Amygdala (tissue), 56 donors: ENCODE measurements around the gene CELA3A.
A peak's percentile ranks its signal among the peaks of the same experiment; 100 is the strongest.
"Not testable (repeated sequence)": the region's sequence is repeated elsewhere in the genome, so short reads cannot be mapped to it uniquely, and the experiment has no call there.

Experiments
- DNase-seq, 56 donors: peaks; one replicate each; lab custom pipeline; 2025; lab: John Stamatoyannopoulos, UW

The CELA3A gene

DNA sequence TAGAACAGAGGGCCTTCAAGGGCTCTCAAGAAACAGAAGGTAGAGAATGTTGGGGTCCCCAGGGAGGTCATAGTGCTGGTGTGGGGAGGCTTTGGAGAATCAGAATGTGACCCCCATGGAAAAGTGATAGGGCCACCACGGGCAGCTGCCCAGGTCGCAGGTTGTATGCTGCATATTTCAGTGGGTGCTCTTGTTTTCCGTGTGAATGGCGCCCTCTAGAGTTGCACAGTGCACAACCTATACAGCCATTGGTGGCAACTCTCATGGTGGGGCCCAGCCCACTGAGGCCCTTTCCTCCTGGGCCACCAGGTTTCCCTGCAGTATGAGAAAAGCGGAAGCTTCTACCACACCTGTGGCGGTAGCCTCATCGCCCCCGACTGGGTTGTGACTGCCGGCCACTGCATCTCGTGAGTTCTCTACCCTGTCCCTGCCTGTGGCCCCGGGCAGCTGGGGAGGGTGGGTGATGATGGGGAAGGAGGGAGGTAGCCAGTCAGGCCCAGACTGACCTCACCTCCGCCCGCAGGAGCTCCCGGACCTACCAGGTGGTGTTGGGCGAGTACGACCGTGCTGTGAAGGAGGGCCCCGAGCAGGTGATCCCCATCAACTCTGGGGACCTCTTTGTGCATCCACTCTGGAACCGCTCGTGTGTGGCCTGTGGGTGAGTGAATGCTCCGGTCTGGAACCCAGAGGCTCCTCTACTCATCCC is 20.8 kb upstream of the CELA3A start:
- not testable (repeated sequence) for DNase-seq

DNA sequence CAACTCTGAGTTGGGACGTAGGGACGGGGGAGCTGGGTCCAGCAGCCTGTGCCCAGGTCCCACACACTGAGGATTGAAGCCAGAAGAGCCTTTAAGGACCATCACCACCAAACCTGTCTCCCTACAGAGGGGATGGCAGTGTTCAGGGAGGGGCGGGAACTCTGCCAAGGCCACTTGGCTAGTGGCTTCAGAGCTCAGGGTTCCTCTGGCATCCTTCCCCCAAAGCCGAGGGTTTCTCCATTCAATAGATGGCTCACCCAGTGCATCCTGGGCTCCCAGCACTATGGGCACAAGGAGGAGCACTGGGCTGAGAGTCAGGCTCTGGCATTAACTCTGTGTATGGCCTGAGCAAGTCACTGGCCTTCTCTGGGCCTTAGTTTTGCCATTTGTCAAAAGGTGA is 20.2 kb upstream of the CELA3A start:
- DNase-seq = not testable (repeated sequence)

DNA sequence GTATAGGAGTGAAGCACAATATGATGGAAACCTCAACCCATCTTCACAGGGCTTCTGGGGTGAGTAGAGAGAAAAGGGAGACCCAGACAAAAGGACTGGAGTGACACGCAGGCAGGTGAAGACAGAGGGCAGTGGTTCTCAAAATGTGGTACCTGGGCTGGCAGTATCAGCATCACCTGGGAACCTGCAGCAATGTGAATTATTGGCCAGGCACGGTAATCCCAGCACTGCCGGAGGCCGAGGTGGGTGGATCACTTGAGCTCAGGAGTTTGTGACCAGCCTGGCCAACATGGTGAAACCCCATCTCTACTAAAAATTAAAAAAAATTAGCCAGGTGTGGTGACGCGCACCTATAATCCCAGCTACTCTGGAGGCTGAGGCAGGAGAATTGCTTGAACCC is 19.3 kb upstream of the CELA3A start:
- DNase-seq = not testable (repeated sequence)

DNA sequence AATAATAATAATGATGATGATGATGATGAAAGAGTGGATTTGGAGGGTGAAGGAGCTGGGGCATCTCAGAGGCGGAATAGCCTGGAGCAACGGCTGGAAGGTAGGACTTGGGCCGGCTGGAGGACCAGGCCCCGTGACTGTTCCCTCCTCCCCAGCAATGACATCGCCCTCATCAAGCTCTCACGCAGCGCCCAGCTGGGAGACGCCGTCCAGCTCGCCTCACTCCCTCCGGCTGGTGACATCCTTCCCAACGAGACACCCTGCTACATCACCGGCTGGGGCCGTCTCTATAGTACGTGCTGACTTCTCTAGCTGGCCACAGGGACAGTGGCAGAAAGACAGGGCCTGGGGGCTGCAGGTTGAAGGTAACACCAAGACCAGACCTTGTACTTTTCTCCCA is 17.9 kb upstream of the CELA3A start:
- DNase-seq = not testable (repeated sequence)

DNA sequence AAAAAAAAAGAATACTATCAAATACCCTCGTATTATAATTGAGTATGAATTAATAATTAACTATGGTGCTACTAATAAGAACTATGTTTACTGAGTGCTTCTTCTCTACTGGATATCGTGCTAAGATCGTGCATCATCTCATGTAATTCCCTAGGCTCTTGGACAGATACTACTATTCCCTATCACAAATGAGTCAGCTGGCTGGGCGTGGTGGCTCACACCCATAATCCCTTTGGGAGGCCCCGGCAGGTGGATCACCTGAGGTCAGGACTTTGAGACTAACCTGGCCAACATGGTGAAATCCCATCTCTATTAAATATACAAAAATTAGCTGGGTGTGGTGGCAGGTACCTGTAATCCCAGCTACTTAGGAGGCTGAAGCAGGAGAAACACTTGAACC is 15.6 kb upstream of the CELA3A start:
- DNase-seq = not testable (repeated sequence)

DNA sequence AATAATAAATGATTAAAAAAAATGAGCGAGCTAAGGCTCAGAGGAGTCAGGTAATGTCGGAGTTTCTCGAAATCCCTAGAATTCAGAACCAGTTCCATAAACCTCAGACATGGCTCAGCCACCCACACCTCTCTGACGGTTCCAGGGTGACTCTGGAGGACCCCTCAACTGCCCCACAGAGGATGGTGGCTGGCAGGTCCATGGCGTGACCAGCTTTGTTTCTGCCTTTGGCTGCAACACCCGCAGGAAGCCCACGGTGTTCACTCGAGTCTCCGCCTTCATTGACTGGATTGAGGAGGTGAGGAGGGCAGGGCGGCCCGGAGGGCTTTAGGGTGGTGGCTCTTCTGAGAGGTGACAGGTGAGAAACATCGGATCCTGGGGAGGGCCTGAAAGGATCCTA is 15.1 kb upstream of the CELA3A start:
- DNase-seq = not testable (repeated sequence)

DNA sequence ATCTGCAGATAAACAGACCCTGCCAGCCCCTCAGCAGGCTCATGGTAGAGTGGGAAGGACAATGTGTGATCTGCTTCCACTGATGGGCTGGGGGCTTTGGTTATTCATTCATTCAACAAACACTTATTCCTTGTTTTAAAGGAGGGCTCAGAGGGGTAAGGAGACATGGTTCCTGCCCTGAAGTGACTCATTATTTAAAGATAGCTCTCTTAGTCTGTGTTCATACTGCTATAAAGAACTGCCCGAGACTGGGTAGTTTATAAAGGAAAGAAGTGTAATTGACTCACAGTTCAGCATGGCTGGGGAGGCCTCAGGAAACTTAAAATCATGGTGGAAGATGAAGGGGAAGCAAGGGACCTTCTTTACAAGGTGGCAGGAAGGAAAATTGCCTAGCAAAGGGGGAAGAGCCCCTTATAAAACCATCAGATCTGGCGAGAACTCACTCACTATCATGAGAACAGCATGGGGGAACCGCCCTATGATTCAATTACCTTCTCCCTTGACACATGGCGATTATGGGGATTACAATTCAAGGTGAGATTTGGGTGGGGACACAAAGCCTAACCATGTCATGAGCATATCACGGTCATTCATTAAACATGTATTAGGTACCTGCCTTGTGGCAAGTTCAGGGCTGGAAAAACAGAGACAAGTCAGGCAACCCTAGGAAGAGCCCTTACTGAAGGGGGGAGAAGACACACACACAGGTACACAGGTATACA is 11.6 kb upstream of the CELA3A start:
- DNase-seq = not testable (repeated sequence)

DNA sequence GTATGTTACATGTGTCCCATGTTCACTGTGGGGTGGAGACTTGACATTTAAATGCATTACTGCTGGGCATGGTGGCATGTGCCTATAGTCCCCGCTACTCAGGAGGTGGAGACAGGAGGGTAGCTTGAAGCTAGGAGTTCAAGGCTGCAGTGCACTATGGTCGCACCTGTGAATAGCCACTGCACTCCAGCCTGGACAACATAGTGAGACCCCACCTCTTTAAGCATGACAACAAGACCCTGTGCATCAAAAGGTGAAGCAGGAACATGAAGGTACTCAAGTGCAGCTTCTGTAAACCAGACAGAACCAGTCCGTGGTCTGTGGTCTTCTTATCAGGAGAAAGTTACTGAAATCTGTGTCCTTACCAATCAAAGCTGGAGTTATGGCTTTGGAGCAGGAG is 9.3 kb upstream of the CELA3A start:
- not testable (repeated sequence) for DNase-seq

DNA sequence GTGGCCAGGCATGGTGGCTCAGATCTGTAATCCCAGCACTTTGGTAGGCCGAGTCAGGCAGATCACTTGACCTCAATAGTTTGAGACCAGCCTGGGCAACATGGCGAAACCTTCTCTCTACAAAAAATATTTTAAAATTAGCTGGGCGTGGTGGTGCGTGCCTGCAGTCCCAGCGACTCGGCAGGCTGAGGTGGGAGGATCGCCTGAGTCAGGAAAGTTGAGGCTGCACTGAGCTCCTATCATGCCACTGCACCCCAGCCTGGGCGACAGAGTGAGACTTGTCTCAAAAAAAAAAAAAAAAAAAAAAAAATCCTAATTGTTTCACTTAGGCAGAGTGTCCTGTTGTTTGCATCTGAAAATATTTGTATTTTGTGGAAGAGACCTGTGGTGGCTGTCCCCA is 6.7 kb upstream of the CELA3A start:
- DNase-seq = not testable (repeated sequence)

DNA sequence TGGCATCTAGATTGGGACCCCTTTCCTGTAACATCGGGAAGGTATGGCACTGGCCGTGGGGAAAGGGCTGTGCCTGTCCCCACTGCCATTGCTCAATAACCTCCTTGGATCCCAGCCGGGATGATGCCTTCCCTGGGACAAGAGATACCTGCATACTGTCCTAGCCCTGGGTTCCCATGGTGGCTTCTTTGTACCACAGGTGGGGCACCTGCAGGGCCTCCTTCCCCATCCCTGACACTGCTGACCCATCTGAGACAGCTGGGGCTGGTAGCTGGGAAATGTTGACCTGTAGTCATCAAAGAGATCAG is 4.8 kb upstream of the CELA3A start:
- DNase-seq = not testable (repeated sequence)

DNA sequence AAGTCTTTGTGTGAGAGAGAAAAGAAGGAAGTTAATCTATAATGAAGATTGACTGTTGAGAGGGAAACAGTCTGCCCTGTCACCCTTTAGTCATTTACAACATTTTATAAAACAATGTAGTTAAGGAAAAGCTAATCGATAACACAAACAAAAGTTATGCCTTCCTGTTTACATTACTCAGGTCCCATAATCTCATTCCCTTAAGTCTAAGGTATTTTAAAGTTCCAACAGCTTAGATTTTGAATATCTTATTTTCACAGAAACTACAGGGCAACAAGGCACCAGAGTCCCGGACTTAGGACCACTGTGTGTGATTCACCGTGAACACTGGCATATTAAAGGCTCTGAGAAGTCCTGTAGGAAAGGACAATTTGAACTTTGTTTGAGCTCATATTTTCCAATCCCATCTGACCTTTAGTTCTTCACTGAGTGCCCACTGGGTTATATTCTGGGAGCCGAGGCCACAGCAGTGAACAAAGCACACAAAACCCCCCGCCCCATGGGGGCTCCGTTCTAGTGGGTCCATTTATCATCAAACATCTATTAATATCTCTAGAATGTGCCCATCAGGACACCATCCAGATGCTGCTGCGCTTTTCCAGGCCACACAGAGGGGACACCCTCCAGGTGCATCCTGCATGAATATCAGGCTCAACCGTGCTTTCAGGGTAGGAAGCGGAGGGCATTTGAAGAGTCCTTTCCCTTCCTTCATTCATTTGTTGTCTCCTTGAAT is 3.4 kb upstream of the CELA3A start:
- not testable (repeated sequence) for DNase-seq

DNA sequence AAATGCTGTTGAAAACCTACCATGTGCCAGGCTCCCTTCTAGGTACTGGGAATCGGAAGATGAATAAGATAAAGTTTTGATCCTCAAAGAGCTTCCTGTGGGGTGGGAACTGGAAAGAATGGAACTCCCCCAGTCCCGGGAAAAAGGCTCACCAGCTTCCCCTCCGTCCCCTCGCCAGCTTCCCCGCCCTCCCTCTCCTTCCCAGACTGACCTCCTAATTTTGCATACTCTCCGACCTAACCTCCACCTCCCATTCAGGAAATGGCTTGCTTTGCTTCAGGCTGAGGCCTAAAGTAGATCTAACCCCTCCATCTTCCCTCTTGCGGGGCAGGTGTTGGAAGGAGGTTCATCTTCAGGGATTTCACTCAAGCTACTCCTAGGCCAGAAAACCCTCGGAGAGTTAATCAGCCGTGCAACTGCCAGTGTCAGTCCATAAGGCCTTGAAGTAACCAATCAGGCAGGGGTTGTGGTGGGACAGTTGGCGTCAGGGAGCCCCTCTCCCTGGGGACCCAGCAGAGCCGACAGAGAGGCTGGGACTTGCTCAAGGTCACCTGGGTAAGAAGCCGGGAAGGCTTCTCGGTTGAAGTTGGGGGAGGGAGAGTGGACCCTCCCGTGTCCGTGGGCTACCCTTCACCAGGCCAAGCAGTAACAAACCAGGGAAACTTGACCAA is 2.7 kb upstream of the CELA3A start:
- not testable (repeated sequence) for DNase-seq

DNA sequence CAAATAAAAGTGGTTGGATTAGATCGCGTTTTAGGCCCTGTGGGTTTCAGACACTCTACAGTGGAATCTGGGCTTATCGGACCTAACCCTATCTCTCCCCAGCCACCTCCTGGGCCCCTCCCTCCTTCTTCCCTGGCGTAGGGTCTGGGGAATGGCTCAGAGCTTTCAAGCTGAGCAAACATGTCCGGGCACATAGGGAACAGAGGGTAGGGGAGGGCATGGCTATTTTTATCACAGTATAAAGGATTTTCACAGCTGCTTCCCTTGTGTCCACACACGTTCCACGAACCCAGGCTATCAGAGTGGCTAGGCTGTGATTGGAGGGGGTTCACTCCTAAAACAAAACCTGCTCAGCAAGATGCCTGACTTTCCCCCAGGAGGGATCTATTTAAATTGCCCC is 1.8 kb upstream of the CELA3A start:
- DNase-seq = not testable (repeated sequence)

DNA sequence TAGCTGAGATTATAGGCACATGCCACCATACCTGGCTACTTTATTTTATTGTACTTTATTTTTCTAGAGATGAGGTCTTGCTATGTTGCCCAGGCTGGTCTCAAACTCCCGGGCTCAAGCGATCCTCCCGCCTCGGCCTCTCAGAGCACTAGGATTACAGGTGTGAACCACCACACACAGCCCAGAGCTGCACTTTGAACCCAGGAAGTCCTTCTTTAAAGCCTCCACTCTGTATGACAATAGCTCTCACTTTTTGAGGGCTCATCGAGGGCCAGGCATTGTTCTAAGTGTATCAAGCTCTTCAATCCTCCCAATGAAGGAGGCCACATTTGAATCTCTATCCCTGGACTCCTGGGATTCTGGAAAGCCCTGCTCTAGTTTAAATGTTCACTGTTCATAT is 1.0 kb downstream of the CELA3A start:
- DNase-seq = not testable (repeated sequence)

DNA sequence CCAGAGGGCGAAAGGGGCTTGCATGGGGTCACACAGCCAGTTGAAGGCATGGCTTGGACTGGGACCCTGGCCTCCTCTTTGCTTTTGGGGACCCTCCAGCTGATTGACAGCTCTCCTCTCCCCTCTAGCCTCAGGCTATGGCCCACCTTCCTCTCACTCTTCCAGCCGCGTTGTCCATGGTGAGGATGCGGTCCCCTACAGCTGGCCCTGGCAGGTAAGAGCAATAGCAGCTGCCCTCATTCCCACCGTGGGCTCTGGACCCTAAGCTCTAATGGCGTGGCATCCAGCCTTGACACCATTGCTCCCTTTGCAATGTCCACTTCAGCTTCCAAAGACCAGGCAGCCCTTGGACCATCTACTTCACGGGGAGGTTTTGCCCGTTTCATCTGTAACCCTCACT is 1.4 kb downstream of the CELA3A start:
- not testable (repeated sequence) for DNase-seq

DNA sequence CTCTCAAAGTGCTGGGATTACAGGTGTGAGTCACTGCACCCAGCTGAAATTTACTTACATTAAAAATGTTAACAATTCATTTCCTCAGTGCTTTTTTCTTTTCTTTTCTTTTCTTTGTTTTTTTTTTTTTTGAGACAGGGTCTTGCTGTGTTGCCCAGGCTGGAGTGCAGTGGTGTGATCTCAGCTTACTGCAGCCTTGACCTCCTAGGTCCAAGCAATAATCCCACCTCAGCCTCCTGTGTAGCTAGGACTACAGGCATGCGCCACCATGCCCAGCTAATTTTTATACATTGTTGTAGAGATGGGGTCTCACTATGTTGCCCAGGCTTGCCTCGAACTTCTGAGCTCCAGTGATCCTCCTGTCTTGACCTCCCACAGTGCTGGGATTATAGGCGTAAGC is 2.5 kb downstream of the CELA3A start:
- not testable (repeated sequence) for DNase-seq

DNA sequence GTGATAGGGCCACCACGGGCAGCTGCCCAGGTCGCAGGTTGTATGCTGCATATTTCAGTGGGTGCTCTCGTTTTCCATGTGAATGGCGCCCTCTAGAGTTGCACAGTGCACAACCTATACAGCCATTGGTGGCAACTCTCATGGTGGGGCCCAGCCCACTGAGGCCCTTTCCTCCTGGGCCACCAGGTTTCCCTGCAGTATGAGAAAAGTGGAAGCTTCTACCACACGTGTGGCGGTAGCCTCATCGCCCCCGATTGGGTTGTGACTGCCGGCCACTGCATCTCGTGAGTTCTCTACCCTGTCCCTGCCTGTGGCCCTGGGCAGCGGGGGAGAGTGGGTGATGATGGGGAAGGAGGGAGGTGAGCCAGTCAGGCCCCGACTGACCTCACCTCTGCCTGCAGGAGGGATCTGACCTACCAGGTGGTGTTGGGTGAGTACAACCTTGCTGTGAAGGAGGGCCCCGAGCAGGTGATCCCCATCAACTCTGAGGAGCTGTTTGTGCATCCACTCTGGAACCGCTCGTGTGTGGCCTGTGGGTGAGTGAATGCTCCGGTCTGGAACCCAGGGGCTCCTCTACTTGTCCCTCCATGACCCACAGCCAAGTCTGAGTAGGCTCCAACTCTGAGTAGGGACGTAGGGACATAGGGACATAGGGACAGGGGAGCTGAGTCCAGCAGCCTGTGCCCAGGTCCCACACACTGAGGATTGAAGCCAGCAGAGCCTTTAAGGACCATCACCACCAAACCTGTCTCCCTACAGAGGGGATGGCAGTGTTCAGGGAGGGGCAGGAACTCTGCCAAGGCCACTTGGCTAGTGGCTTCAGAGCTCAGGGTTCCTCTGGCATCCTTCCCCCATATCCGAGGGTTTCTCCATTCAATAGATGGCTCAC is 4.0 kb downstream of the CELA3A start:
- peak in 3 of 56 donors; percentile 2 to 16 (median 2) for DNase-seq

DNA sequence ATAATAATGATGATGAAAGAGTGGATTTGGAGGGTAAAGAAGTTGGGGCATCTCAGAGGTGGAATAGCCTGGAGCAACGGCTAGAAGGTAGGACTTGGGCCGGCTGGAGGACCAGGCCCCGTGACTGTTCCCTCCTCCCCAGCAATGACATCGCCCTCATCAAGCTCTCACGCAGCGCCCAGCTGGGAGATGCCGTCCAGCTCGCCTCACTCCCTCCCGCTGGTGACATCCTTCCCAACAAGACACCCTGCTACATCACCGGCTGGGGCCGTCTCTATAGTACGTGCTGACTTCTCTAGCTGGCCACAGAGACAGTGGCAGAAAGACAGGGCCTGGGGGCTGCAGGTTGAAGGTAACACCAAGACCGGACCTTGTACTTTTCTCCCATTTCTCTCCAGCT is 5.3 kb downstream of the CELA3A start:
- DNase-seq = not testable (repeated sequence)

DNA sequence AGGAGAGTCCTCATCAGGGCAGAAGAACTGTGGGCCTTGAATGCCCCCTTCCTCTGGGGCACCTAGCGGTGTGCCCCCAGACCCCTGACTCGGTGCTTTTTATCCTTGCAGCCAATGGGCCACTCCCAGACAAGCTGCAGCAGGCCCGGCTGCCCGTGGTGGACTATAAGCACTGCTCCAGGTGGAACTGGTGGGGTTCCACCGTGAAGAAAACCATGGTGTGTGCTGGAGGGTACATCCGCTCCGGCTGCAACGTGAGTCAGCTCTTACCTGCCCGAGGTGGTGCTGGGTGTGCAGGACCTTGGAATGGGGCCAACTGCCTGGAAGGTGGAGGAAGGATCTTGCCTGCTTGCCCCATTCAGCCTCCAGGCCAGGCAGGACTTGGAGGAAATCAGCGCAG is 5.8 kb downstream of the CELA3A start:
- DNase-seq = not testable (repeated sequence)

DNA sequence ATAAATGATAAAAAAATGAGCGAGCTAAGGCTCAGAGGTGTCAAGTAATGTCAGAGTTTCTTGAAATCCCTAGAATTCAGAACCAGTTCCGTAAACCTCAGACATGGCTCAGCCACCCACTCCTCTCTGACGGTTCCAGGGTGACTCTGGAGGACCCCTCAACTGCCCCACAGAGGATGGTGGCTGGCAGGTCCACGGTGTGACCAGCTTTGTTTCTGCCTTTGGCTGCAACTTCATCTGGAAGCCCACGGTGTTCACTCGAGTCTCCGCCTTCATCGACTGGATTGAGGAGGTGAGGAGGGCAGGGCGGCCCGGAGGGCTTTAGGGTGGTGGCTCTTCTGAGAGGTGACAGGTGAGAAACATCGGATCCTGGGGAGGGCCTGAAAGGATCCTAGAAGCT is 8.1 kb downstream of the CELA3A start:
- not testable (repeated sequence) for DNase-seq
